Measurements from ENCODE around the gene SHMT1. TPM values are rescaled to one million over a fixed set of nuclear protein-coding genes. Genes with fewer than 3 reads are reported as not detected.
"Not testable (repeated sequence)": the region's sequence is repeated elsewhere in the genome, so short reads cannot be mapped to it uniquely, and the experiment has no call there.

SHMT1 gene
- total and polyA plus RNA-seq, 7 donors: 16.2 to 34.8 (median 26.9) TPM

DNA sequence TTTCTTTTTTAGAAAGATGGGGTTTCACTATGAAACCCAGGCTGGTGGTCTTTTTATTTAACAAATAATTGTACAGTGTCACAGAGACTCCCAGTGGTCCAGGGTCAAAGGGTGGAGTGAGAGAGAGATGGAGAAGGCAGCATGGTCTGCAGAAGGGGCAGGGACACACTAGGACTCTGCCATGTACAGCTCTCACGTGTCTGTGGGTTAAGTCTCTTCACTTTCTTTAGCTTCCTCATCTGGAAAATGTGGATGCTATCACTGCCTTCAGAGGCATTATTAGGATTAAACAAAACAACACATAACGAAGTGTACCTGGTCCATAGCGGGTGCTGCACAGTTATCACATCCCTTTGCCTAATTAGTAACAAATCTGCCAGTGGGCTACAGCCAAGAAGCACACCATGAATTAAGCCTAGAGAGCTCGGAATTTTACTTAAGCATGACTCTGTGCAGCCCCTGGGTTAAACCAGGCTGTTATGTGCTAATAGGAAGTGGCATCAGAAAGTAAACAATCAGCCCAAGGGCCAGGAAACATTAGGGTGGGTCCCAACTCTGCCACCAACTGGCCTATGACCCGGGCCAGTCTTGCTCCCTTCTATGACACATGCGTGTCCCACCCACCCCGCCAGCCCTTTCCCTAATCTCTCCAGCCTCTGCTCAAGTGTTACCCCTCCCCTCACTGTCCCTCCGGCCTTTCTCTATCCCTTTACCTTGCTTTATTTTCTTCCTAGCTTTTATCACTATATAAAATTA, 62.4 kb downstream of the SHMT1 start:
- 88 to 91% methylated on average over 8 of the region's 8 CpGs for WGBS, 2 donors
- intact Hi-C loops (cut with DNase I): no loop called here
- Histone ChIP-seq H3K27me3 (no peaks in the 10 kb centered on the region), H3K9me3 (no peaks in the 10 kb centered on the region), H3K27ac (no peak overlapping the region), H3K36me3 (peaks cover 24 to 75% (median 54%) of the 10 kb centered on the region in 4 donors), H3K4me3 (no peak overlapping the region), H3K4me1 (no peaks in the 10 kb centered on the region)
- DNase-seq: no peak
- no peak for TF ChIP-seq POLR2AphosphoS5 (IDR thresholded peaks at IDR 0.05)

GRCh38 chr17:18298061-18298460, 65.3 kb downstream of the SHMT1 start:
- H3K4me3 ChIP-seq; H3K9me3 ChIP-seq; H3K27ac ChIP-seq; intact Hi-C loops (cut with DNase I); H3K27me3 ChIP-seq; DNase-seq; H3K4me1 ChIP-seq: not testable (repeated sequence)
- peaks cover 16 to 67% (median 39%) of the 10 kb centered on the region in 4 donors for H3K36me3 ChIP-seq
- WGBS, 2 donors: 96 to 97% methylated on average over 30 of the region's 30 CpGs

- H3K27ac ChIP-seq: no peak overlapping the region
- no peaks in the 10 kb centered on the region for H3K27me3 ChIP-seq
- intact Hi-C loops (cut with DNase I): no loop called here
- WGBS, 2 donors: 93 to 95% methylated on average over 15 of the region's 15 CpGs
- TF ChIP-seq, protein P1, sequence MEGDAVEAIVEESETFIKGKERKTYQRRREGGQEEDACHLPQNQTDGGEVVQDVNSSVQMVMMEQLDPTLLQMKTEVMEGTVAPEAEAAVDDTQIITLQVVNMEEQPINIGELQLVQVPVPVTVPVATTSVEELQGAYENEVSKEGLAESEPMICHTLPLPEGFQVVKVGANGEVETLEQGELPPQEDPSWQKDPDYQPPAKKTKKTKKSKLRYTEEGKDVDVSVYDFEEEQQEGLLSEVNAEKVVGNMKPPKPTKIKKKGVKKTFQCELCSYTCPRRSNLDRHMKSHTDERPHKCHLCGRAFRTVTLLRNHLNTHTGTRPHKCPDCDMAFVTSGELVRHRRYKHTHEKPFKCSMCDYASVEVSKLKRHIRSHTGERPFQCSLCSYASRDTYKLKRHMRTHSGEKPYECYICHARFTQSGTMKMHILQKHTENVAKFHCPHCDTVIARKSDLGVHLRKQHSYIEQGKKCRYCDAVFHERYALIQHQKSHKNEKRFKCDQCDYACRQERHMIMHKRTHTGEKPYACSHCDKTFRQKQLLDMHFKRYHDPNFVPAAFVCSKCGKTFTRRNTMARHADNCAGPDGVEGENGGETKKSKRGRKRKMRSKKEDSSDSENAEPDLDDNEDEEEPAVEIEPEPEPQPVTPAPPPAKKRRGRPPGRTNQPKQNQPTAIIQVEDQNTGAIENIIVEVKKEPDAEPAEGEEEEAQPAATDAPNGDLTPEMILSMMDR (IDR thresholded peaks at IDR 0.05): no peak
- no peak for TF ChIP-seq POLR2AphosphoS5 (IDR thresholded peaks at IDR 0.05)
- no peak for TF ChIP-seq POLR2A (IDR thresholded peaks at IDR 0.05)
- no peak for TF ChIP-seq EP300 (IDR thresholded peaks at IDR 0.05)
- peaks cover 7 to 79% (median 48%) of the 10 kb centered on the region in 4 donors for H3K36me3 ChIP-seq
- no peaks in the 10 kb centered on the region for H3K4me1 ChIP-seq
- no peak for DNase-seq
- no peak overlapping the region for H3K4me3 ChIP-seq
- H3K9me3 ChIP-seq: no peaks in the 10 kb centered on the region
These were observed 71.4 kb downstream of the SHMT1 start for GRCh38 chr17:18291718-18292540.

DNA sequence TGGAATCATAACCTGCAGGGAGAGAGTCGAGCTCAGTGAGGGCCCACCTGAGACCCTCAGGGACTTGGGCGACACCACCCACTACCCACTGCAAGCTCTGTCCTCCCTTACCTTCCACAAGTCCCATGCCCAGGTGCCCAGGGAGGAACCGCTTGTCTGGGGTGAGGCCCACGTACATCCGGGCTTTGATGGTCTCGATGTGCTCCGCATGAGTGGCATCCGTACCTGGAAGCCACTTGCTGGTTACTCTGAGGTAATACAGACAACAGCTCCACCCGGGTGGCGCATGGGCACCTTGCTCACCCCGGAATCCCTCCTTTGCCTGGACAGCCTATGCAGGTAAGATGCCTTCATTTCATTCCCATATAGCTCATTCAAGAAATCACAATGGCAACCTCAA, 78.1 kb downstream of the SHMT1 start:
- Histone ChIP-seq H3K27me3 (no peaks in the 10 kb centered on the region), H3K4me3 (no peak overlapping the region), H3K27ac (no peak overlapping the region), H3K9me3 (no peaks in the 10 kb centered on the region), H3K36me3 (peaks cover 15 to 96% (median 64%) of the 10 kb centered on the region in 4 donors), H3K4me1 (no peaks in the 10 kb centered on the region)
- WGBS, 2 donors: 96 to 97% methylated on average over 11 of the region's 11 CpGs
- TF ChIP-seq POLR2AphosphoS5 (IDR thresholded peaks at IDR 0.05) (no peak), EP300 (IDR thresholded peaks at IDR 0.05) (no peak), POLR2A (IDR thresholded peaks at IDR 0.05) (no peak)
- TF ChIP-seq, protein P1 (IDR thresholded peaks at IDR 0.05): no peak
- no peak for DNase-seq
- intact Hi-C loops (cut with DNase I): no loop called here

- Histone ChIP-seq H3K4me1 (no peaks in the 10 kb centered on the region), H3K36me3 (peaks cover 17 to 99% (median 67%) of the 10 kb centered on the region in 4 donors), H3K27ac (no peak overlapping the region), H3K27me3 (no peaks in the 10 kb centered on the region), H3K9me3 (no peaks in the 10 kb centered on the region), H3K4me3 (no peak overlapping the region)
- no peak for DNase-seq
- 91 to 95% methylated on average over 6 of the region's 6 CpGs for WGBS, 2 donors
- intact Hi-C loops (cut with DNase I): no loop called here
- TF ChIP-seq POLR2AphosphoS5 (IDR thresholded peaks at IDR 0.05) (no peak), POLR2A (IDR thresholded peaks at IDR 0.05) (no peak)
These were observed 81.6 kb downstream of the SHMT1 start for GRCh38 chr17:18281788-18282187.

GRCh38 chr17:18280766-18281371, 82.5 kb downstream of the SHMT1 start:
- no peak overlapping the region for H3K27ac ChIP-seq
- H3K27me3 ChIP-seq: no peaks in the 10 kb centered on the region
- no peaks in the 10 kb centered on the region for H3K9me3 ChIP-seq
- WGBS, 2 donors: 46 to 70% methylated on average over 5 of the region's 5 CpGs
- H3K4me3 ChIP-seq: no peak overlapping the region
- no peaks in the 10 kb centered on the region for H3K4me1 ChIP-seq
- TF ChIP-seq EP300 (IDR thresholded peaks at IDR 0.05): no peak
- no peak for TF ChIP-seq POLR2AphosphoS5 (IDR thresholded peaks at IDR 0.05)
- TF ChIP-seq, protein P1 (IDR thresholded peaks at IDR 0.05): no peak
- TF ChIP-seq POLR2A (IDR thresholded peaks at IDR 0.05): no peak
- peaks cover 17 to 99% (median 70%) of the 10 kb centered on the region in 4 donors for H3K36me3 ChIP-seq
- no peak for DNase-seq
- intact Hi-C loops (cut with DNase I): no loop called here
